Vagina (tissue), 2 donors: ENCODE results near the gene CYBC1.

Experiments
- POLR2AphosphoS5 ChIP-seq, 2 donors: sonication (generic); formaldehyde crosslinking; IDR thresholded peaks; one replicate each; pipeline ENCODE4 v1.9.0; 2017; ENCODE audit warnings: antibody characterized with exemption in 2 of 2, mild to moderate bottlenecking in 2 of 2, low read depth in 1 of 2; ENCODE audit not compliant: insufficient read depth in 1 of 2
- TF ChIP-seq, protein P1 (sequence below), 3 experiments: fragments of 450-650 bp in 2 of 3; fragments of 200-600 bp in 1 of 3; sonication (generic) in 1 of 3; IDR thresholded peaks; one replicate each; pipeline ENCODE4 v1.5.1; 2017 to 2019; ENCODE audit warnings: antibody characterized with exemption in 3 of 3, mild to moderate bottlenecking in 2 of 3, moderate library complexity in 2 of 3

DNA sequence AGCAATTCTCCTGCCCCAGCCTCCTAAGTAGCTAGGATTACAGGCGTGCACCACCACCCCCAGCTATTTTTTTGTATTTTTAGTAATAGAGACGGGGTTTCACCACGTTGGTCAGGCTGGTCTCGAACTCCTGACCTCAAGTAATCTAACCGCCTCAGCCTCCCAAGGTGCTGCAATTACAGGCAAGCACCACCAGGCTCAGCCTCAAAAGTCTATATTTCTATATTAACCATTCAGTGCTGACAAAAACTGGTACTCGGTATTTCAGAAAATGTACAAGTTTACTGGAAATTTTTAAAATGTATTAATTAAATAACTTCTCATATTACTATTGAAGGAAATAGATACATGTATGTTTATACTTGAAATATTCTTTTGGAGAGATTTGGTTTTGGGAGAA lies 33.8 kb downstream of the CYBC1 start:
- TF ChIP-seq POLR2AphosphoS5 (IDR thresholded peaks at IDR 0.05; ENCODE audit: insufficient read depth in 1 of 2, low read depth in 1 of 2), result no peak
- TF ChIP-seq, protein P1, sequence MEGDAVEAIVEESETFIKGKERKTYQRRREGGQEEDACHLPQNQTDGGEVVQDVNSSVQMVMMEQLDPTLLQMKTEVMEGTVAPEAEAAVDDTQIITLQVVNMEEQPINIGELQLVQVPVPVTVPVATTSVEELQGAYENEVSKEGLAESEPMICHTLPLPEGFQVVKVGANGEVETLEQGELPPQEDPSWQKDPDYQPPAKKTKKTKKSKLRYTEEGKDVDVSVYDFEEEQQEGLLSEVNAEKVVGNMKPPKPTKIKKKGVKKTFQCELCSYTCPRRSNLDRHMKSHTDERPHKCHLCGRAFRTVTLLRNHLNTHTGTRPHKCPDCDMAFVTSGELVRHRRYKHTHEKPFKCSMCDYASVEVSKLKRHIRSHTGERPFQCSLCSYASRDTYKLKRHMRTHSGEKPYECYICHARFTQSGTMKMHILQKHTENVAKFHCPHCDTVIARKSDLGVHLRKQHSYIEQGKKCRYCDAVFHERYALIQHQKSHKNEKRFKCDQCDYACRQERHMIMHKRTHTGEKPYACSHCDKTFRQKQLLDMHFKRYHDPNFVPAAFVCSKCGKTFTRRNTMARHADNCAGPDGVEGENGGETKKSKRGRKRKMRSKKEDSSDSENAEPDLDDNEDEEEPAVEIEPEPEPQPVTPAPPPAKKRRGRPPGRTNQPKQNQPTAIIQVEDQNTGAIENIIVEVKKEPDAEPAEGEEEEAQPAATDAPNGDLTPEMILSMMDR (IDR thresholded peaks at IDR 0.05), result no peak
